Measurements from ENCODE around the gene OPA3.

- TF ChIP-seq, protein P1, sequence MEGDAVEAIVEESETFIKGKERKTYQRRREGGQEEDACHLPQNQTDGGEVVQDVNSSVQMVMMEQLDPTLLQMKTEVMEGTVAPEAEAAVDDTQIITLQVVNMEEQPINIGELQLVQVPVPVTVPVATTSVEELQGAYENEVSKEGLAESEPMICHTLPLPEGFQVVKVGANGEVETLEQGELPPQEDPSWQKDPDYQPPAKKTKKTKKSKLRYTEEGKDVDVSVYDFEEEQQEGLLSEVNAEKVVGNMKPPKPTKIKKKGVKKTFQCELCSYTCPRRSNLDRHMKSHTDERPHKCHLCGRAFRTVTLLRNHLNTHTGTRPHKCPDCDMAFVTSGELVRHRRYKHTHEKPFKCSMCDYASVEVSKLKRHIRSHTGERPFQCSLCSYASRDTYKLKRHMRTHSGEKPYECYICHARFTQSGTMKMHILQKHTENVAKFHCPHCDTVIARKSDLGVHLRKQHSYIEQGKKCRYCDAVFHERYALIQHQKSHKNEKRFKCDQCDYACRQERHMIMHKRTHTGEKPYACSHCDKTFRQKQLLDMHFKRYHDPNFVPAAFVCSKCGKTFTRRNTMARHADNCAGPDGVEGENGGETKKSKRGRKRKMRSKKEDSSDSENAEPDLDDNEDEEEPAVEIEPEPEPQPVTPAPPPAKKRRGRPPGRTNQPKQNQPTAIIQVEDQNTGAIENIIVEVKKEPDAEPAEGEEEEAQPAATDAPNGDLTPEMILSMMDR (IDR thresholded peaks at IDR 0.05; ENCODE audit: low read length): no peak
- no peak for TF ChIP-seq EZH2 (IDR thresholded peaks at IDR 0.05; ENCODE audit: borderline replicate concordance, low read length)
These were observed 80.7 kb downstream of the OPA3 start for GRCh38 chr19:45503909-45504308.

All from OCI-LY1 (cell line).